NCI-H2107 treated with DMSO at 0.1 percent for 48 hours (cell line): ENCODE data around the gene CYB561D1.

Source experiments
- DNase-seq: peaks from one replicate; lab custom pipeline; 2025; ENCODE audit not compliant: unreplicated experiment; lab: John Stamatoyannopoulos, UW

Gene CYB561D1

DNA sequence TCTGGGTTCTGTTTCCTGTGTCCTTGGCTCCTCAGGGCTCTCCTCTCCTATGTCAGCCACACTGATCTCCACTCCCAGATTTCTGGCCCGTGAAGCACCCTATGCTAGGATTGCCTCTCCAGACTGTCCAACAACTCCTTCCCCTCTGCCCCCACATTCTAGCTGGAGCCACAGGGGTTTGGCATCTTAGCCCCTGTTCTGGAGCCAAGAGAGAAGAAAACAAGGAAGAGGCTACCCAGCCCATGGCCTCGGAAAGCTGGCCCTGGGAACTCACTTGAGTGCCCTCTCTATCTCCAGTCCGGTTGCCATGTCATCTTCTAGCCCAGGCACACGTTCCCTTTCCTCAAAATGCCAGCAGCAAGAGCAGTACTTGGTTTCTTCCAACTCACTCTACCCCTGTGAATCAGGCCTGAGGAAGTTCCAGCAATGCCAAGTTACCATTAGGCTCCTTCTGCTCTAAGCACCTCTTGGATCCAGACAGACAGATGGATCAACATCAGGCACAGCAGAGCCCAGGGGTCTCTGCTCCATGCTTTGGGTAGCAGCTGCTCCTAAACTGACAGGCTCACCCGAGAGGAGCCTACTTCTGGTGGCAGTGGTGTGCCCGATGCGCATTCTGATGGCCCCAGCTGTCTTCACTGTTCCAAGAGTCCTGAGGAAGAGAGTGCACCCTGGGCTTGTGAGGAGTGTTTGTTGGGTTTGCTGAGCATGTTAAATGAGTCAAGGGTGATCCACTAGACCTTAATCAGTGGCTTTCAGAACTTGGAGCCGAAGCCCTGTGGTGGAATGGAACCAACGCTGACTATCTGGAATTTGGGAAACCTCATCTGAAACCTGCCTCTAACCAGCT, 34.2 kb downstream of the CYB561D1 start:
- DNase-seq = no peak

DNA sequence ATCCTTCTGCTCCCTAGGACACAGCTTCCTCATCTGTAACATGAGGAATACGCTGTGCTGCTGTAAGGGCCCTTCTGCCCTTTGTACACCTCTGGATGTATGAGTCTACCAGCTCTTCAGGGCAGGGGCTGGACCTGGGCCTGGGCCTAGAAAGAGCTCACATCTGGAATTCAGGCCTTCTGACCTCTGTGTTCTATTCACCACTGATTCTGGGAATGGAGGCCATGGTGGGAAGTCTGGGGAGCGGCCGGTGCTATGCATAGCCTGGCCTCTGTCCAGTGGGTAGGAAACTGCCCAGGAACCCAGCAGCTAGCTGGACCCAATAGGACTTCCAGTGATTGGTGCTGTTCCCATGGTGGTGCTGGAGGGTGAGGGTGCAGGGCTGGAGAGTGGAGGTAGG, 34.8 kb downstream of the CYB561D1 start:
- DNase-seq = no peak

DNA sequence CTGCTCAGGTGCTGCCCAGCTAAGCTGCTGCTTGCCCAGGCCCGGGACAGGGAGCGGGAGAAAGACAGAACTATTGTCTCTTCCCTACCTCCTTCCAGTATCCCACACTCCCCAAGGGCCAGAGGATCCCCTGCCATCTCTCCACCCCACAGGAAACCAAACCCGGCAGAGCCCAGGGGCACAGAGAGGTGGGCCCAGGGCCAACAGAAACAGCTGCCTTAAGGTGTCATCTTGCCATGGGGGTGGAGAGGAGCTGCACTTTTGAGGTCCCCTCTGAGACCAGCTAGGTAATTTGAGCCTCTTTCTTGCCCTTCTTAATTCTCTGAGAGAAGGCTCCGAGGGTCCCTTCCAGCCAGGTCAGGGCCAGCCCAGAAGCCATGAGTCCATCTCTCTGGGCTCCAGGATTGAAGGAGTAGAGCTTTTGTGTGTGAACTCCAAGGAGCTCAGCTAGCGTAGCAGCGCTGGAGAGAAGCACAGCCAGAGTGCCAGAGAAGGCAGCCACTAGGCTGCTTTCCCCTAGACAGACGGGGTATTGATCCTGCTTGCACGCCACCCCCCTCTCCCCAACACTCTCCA, 36.1 kb downstream of the CYB561D1 start:
- peak; percentile 57 for DNase-seq

DNA sequence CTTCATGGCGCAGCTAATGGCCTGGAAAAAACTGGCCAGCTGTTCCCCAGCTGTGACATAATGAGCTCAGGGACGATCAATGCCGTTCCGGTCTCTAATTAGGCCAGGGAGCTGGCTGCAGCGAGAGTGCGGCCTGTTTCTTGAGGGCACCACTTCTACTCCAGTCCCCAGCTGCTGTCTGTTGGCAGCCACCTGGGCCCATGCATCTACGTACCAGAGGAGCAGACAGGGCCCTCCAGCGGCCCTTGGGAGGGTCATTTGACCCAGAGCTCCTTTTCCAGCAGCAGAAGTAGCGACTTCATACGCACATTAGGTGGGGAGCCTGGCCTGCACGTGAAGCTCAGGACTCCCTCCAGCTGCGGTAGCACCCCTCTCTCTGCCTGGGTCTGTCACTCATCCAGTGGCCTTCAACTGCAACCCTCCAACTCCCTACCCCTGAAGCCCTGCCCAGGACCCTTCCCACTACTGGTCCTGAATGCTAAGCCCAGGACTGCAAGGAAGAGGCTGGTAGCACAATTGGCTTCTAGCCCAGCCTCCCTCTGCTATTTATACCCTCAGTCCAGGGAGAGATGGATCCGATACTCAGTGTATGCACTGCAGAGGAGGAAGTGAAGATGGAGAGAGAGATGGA, 36.7 kb downstream of the CYB561D1 start:
- peak; percentile 60 for DNase-seq

DNA sequence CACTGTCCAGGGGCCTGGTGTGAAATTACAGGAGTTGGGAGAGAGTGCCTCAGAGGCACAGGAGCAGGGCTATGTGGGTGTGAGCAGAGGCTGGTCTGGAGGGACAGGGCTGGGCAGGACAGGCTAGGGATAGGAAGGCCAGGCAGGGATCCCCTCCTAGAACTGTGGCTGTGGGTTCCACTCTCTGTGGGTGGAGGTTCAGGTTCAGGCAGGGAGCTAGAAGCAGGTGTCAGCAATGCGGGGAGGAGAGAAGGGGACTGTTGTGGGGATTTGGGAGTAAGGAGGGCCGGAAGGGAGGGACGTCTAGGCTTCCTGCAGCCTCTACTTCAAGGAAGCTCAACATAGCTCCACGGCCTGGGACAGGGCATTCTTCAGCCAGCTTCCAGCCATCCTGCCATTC, 37.5 kb downstream of the CYB561D1 start:
- DNase-seq = no peak

DNA sequence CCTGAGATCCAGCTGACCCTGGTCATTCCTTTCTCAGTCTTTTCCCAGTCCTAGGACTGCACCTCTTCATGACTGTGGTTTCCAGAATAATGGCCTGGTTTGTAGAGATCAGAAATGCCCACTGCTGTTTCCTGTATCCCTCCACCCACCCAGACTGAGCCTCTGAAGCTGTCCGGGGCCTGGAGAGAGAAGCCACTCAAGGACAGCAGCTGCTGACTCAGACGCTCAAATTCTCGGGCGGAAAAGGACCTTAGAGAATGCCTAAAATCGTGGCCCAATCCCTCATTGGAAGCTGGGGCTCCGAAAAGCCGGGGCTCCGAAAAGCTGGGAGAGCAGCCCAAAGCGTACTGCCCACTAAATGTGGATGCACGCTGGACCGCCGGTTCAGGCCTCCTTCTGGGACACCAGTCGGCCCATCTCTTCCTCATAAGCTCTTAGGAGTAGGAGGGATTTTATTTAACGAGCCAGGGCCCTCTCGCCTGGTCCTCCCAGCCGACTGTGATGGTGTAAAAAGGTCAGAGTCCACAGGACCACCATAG, 38.0 kb downstream of the CYB561D1 start:
- DNase-seq = no peak

DNA sequence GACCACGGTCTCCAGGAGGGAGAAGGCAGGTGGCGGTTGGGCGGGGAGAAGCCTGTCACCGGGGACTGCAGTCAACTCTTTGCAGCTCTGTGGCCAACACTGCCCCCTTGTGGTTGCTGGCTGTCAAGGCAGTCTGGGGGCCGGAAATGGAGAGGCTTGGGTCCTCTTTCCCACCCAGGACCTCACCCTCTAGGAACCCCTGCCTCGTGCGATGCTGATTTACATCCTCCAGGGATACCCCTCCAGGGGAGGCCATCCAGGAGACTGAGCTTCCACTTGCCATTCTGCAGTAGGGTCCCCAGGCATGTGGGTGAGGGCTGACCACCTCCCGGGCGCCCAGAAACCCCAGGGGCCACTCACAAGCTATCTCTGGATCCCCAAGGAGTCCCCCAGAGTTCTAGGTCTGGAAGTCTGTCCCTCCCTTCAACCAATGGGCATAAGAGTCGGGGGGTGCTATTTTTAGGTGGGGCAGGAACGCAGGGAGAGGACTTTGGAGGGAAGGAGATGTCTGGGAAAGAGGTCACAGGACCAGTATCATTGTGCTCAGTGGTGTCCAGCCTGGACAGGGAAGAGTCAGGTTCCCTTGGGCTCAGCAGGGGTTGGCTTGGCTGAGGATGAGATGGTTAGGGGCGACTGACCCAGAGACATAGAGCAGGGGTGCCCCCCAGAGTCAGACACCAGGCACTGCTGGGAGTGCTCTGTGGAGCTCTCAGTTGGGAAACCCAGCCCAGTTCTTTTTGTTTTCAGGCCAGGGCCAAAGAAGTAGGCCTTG, 38.7 kb downstream of the CYB561D1 start:
- peak; percentile 66 for DNase-seq

DNA sequence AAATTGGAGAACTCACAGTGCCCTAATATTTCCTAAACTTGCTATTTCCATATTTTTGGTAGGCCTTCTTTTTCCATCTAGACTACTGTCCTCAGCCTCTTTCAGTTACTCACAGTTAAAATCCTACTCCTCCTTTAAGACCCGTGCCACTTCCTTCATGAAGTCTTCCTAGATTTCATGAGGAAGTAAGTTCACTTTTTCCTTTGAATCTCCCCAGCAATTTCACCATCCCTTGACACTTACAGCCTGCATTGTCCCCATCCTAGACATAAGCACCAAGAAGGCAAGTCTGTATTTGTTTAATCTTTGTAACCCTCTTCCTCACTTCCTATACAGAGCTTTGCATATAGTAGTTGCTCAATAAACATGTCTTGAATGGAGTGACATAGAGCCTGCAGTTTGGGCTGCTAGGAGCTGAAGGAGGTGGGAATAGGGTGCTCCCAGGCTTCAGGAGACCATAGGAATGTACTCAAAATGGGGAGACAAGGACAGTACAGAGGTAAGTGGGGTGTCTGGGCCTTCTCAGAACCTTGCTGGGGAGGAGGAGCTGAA, 40.5 kb downstream of the CYB561D1 start:
- no peak for DNase-seq

DNA sequence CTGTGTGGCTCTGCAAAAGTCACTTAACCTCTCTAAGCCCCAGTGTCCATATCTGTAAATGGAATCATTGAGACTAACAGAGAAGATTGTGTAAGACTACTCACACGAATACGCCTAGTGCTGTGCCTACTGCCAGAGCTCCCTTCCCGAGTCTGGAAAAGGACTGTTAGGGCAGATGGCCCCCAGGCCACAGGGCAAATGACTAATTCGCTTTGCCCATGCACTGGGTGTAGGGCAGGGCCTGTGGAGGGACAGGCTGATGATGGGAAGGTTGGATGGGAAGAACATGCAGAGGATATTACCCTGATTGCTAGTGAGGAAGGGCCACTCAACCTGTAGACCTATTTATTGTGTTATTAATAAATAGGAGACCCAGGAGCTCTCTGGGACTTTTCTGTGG, 41.6 kb downstream of the CYB561D1 start:
- DNase-seq = no peak

DNA sequence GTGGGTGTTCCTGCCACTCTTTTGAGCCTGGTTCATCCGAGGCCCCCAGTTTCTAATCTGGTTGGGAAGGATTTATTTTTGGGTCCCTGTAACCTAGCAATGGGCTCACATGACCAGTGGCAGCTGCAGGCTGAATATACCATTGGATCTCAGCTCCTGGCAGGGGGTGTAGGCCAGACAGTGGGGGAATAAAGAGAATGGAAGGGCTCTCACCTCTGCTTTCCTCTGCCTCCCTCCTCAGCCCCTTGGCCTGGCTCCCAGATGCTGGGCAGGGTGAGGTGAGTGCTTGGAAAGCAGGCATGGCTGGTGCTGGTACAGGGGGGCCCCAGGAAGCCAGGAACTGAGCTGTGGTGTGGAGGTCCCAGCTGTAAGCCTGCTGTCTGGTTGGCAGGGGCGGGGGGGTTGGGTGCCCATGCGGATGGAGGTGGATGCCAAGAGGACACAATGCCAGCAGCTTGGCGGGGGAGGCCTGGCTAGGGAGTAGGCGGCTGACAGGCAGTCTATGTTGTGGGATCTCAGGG, 42.1 kb downstream of the CYB561D1 start:
- DNase-seq = peak; percentile 79

DNA sequence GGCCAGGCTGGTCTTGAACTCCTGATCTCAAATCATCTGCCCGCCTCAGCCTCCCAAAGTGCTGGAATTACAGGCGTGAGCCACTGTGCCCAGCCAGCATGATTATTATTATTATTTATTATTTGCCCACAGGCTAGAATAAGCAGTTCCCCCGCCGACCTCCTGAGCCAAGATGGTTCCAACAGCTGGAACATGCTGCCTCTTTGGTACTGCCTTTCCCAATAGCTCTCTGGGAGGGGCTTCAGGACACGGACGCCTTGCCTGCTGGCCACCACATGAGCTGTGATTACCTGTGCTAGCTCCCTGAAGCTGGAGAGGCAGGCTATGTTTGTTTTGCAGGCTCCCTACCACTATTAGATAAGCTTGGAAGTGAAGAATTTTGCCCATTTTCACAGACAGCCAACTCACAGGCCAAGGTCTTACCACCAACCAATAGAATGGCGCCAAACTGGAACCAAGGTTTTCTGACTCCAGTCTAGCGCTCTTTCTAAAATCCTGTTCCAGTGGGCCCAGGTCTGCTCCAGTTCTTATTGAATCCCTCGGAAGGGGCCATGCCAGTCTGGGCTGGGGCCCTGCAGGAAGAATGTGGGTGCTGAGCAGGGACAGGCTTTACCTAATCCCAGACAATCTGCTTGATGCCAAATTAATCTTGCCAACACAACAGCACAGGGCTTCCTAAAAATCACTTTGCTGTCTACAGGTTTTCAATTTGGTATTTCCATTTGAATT, 43.7 kb downstream of the CYB561D1 start:
- DNase-seq = no peak

DNA sequence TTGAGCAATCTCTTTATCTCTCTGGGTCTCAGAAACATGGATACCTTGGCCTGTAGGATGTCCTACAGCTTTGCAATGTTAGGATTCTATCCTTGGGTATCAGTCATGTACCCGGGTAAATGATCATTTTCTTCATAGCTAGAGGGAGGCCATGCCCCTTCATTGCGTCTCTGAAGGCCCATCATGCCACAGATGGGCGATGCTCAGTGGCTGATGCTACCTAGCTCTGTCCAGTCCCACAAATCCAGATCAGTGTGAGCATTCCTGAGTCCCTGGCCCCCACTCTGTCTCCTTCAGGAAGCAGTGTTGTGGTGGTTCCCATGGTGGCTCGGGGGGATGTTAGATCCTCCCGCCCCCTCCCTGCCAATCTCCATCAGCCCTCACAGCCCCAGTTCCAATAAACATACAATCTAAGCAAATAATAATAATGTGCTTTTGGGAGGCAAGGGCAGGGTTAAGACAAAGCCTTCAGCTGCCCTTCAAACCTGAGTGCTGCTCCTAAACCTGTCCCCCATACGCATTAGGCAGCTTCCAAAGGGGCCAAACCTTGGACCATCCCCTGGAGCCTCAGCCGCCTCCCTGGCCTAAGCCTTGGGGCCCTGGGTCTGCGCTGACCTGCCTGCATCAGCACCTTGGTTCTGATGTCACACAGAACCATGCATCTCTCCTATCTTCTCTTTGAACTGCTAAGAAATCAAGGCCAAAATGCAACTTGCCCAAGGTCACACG, 45.1 kb downstream of the CYB561D1 start:
- no peak for DNase-seq

DNA sequence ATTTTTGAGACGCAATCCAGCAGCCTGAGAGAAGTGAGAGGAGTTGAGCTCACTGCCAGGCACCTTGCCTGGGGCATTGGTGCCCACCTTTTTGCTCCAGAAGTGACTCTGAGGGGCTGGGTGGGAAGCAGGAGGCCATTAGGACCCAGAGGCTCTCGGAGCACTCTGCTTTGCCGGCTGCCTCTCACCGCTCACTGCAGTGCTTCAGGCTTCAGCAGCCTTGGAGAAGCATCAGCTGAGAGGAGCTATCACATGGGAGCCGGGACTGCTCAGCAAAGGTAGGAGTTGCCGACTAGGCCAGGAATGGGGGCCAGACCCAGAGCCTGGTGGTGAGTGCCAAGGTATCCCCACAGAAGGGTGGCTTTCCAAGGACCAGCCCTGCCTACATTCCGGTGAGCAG, 45.8 kb downstream of the CYB561D1 start, which contains the start of gene GPR61:
TSS of gene GPR61 (plus strand) at position 197 of the 400 bp plus-strand sequence. CDS start 3,151 bp downstream, outside the sequence.
- DNase-seq = no peak

DNA sequence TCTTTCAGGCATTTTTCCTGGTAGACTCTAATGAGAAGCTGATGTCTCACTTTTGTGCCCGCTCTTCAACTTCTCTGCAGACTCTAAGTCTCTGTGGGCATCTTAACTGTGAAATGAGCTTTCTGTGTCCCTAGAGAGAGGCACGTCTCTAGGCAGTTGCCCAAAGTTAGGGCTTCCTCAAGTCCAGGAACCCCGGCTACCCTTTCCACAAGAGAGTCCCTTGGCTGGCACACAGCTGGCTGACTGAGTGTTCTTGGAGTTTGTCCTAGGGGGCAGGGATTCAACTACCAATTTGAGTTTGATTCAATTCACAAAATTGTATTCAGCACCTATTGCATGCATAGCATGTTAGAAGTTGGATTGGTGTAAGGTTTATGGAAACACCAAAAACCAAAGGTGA, 47.2 kb downstream of the CYB561D1 start:
- no peak for DNase-seq

DNA sequence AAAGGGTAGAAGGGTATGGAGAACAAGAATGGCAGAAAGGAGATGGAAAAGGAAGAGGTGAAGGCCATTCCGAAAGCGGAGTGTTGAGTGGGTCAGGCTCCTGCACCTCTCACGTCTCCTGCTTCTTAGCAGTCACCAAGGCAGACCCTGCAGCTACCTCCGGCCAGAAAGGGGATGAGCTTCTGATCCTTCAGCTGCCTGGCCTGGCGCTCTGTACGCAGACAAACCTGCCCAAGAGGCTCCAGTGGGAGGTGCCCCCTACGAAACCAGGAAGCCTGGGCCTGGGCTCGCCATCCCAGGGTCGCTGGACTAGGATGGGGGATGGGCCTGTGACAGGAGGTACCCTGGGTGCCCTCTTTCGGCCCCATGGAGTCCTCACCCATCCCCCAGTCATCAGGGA, 48.8 kb downstream of the CYB561D1 start:
- DNase-seq = no peak

DNA sequence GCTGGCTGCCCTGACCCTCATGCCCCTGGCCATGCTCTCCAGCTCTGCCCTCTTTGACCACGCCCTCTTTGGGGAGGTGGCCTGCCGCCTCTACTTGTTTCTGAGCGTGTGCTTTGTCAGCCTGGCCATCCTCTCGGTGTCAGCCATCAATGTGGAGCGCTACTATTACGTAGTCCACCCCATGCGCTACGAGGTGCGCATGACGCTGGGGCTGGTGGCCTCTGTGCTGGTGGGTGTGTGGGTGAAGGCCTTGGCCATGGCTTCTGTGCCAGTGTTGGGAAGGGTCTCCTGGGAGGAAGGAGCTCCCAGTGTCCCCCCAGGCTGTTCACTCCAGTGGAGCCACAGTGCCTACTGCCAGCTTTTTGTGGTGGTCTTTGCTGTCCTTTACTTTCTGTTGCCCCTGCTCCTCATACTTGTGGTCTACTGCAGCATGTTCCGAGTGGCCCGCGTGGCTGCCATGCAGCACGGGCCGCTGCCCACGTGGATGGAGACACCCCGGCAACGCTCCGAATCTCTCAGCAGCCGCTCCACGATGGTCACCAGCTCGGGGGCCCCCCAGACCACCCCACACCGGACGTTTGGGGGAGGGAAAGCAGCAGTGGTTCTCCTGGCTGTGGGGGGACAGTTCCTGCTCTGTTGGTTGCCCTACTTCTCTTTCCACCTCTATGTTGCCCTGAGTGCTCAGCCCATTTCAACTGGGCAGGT, 49.5 kb downstream of the CYB561D1 start:
- DNase-seq = no peak

DNA sequence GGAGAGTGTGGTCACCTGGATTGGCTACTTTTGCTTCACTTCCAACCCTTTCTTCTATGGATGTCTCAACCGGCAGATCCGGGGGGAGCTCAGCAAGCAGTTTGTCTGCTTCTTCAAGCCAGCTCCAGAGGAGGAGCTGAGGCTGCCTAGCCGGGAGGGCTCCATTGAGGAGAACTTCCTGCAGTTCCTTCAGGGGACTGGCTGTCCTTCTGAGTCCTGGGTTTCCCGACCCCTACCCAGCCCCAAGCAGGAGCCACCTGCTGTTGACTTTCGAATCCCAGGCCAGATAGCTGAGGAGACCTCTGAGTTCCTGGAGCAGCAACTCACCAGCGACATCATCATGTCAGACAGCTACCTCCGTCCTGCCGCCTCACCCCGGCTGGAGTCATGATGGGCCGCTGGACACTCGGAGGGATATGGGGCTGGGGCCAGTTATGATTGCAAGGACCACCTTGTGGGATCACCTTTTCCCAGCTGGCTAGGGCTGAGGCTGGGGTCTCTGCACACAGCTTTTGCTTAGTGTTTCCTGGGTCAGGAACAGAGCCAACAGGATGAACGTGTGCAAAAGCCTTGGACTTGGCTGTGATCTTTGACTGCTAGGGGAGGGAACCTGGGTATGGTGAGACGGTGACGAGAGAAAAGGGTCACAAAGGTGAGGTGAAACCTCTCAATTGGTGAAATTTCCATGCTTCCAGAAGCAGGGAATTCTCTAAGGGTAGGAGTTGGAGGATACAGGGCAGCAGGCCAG, 50.3 kb downstream of the CYB561D1 start:
- no peak for DNase-seq
